ENCODE measurements around the gene GAB3. TPM values are rescaled to one million over a fixed set of nuclear protein-coding genes. Genes with fewer than 3 reads are reported as not detected.
"Not testable (repeated sequence)": the region's sequence is repeated elsewhere in the genome, so short reads cannot be mapped to it uniquely, and the experiment has no call there.

Gene GAB3
- total and polyA plus RNA-seq, 8 donors = 0.58 to 11.0 (median 1.7) TPM; not detected in 1

GRCh38 chrX:154628960-154629359, 121.9 kb downstream of the GAB3 start:
- intact Hi-C loops (cut with DNase I; ENCODE audit: low total_unique reads); H3K27me3 ChIP-seq; H3K4me3 ChIP-seq; H3K36me3 ChIP-seq; H3K9me3 ChIP-seq; H3K27ac ChIP-seq; DNase-seq; H3K4me1 ChIP-seq: not testable (repeated sequence)
- WGBS, 5 donors = no CpG with 5 or more reads among the region's 5 CpGs

Small RNAs within 50 kb of the gene (small RNA-seq; reads per million reads assigned to genes)
- 0 reads per million in 4 donors for gene SNORA36A

Other genes starting within 250 kb of the GAB3 start
- gene FAM3A, start 234.8 kb downstream of the GAB3 start, total RNA-seq = 10 to 100 TPM; 21.9 to 34.4 (median 24.1) TPM
- gene FAM3A, start 234.8 kb downstream of the GAB3 start, polyA plus RNA-seq = 10 to 100 TPM; 36.3 to 61.7 (median 49.0) TPM
- gene G6PD, start 204.2 kb downstream of the GAB3 start, total RNA-seq = 10 to 100 TPM; 10.3 to 41.7 (median 30.3) TPM
- 10 to 100 TPM; 15.6 to 22.7 (median 19.1) TPM for gene G6PD, start 204.2 kb downstream of the GAB3 start, polyA plus RNA-seq
- gene IKBKG, start 203.5 kb downstream of the GAB3 start, total RNA-seq = 10 to 100 TPM in 3 of 5 donors, 1 to 10 TPM in 2; 7.6 to 22.6 (median 14.8) TPM
- 10 to 100 TPM; 16.8 to 24.3 (median 18.5) TPM for gene IKBKG, start 203.5 kb downstream of the GAB3 start, polyA plus RNA-seq
- not detected for gene CTAG1A, start 165.9 kb downstream of the GAB3 start, total RNA-seq
- not detected for gene CTAG1A, start 165.9 kb downstream of the GAB3 start, polyA plus RNA-seq
- not detected for gene CTAG1B, start 131.8 kb downstream of the GAB3 start, total RNA-seq
- not detected for gene CTAG1B, start 131.8 kb downstream of the GAB3 start, polyA plus RNA-seq
- not detected for gene CTAG2, start 97.5 kb downstream of the GAB3 start, total RNA-seq
- 1 to 10 TPM in 1 of 3 donors, not detected in 2; 2.9 TPM for gene CTAG2, start 97.5 kb downstream of the GAB3 start, polyA plus RNA-seq
- 100 to 1,000 TPM in 1 of 5 donors, 10 to 100 TPM in 3, 1 to 10 TPM in 1; 5.8 to 113 (median 37.6) TPM for gene DKC1, start 11.8 kb upstream of the GAB3 start, total RNA-seq
- gene DKC1, start 11.8 kb upstream of the GAB3 start, polyA plus RNA-seq = 10 to 100 TPM; 20.5 to 25.5 (median 24.0) TPM
- 10 to 100 TPM in 2 of 5 donors, 1 to 10 TPM in 3; 3.5 to 26.4 (median 9.3) TPM for gene MPP1, start 54.4 kb upstream of the GAB3 start, total RNA-seq
- 10 to 100 TPM in 1 of 3 donors, 1 to 10 TPM in 2; 9.0 to 12.8 (median 9.0) TPM for gene MPP1, start 54.4 kb upstream of the GAB3 start, polyA plus RNA-seq
- not detected for gene SMIM9, start 83.6 kb upstream of the GAB3 start, total RNA-seq
- gene SMIM9, start 83.6 kb upstream of the GAB3 start, polyA plus RNA-seq = not detected
- 1 to 10 TPM; 1.2 to 8.7 (median 3.0) TPM for gene F8A1, start 135.3 kb upstream of the GAB3 start, total RNA-seq
- gene F8A1, start 135.3 kb upstream of the GAB3 start, polyA plus RNA-seq = 10 to 100 TPM; 18.0 to 21.5 (median 18.1) TPM

Data from stomach (tissue), 9 donors.